ENCODE data around the gene GMNN.
"Not testable (repeated sequence)": the region's sequence is repeated elsewhere in the genome, so short reads cannot be mapped to it uniquely, and the experiment has no call there.

The GMNN gene

GRCh38 chr6:24774696-24775519 is at the start of gene GMNN:
Gene GMNN, plus strand, starts transcription at chr6:24774937. Its CDS starts 2,310 bp downstream, at chr6:24777247.
- peak; percentile 95 for DNase-seq (ENCODE audit: low read depth)

- not testable (repeated sequence) for DNase-seq (ENCODE audit: low read depth)
These were observed 44.1 kb upstream of the GMNN start for GRCh38 chr6:24730653-24731052.

- DNase-seq (ENCODE audit: low read depth) = not testable (repeated sequence)
These were observed 43.1 kb upstream of the GMNN start for GRCh38 chr6:24731456-24732134.

GRCh38 chr6:24734166-24734565 is 40.6 kb upstream of the GMNN start:
- no peak for DNase-seq (ENCODE audit: low read depth)

GRCh38 chr6:24734710-24735109 is 40.0 kb upstream of the GMNN start:
- DNase-seq (ENCODE audit: low read depth) = not testable (repeated sequence)

GRCh38 chr6:24738741-24739140 is 36.0 kb upstream of the GMNN start:
- no peak for DNase-seq (ENCODE audit: low read depth)

- DNase-seq (ENCODE audit: low read depth) = no peak
These were observed 33.9 kb upstream of the GMNN start for GRCh38 chr6:24740861-24741260.

GRCh38 chr6:24742216-24742738 is 32.5 kb upstream of the GMNN start:
- DNase-seq (ENCODE audit: low read depth) = no peak

- no peak for DNase-seq (ENCODE audit: low read depth)
These were observed 31.3 kb upstream of the GMNN start for GRCh38 chr6:24743265-24743943.

GRCh38 chr6:24743944-24744335 is 30.8 kb upstream of the GMNN start:
- no peak for DNase-seq (ENCODE audit: low read depth)

- DNase-seq (ENCODE audit: low read depth) = no peak
These were observed 29.8 kb upstream of the GMNN start for GRCh38 chr6:24744911-24745310.

GRCh38 chr6:24749297-24749696 is 25.4 kb upstream of the GMNN start:
- DNase-seq (ENCODE audit: low read depth) = no peak

GRCh38 chr6:24750878-24751277 is 23.9 kb upstream of the GMNN start:
- not testable (repeated sequence) for DNase-seq (ENCODE audit: low read depth)

- no peak for DNase-seq (ENCODE audit: low read depth)
These were observed 22.2 kb upstream of the GMNN start for GRCh38 chr6:24752503-24752902.

GRCh38 chr6:24752917-24753492 is 21.7 kb upstream of the GMNN start:
- DNase-seq (ENCODE audit: low read depth) = no peak

GRCh38 chr6:24753545-24753944 is 21.2 kb upstream of the GMNN start:
- no peak for DNase-seq (ENCODE audit: low read depth)

- not testable (repeated sequence) for DNase-seq (ENCODE audit: low read depth)
These were observed 20.4 kb upstream of the GMNN start for GRCh38 chr6:24754378-24754777.

GRCh38 chr6:24755279-24755678 is 19.5 kb upstream of the GMNN start:
- DNase-seq (ENCODE audit: low read depth) = no peak

GRCh38 chr6:24757611-24758010 is 17.1 kb upstream of the GMNN start:
- no peak for DNase-seq (ENCODE audit: low read depth)

GRCh38 chr6:24759718-24760117 is 15.0 kb upstream of the GMNN start:
- no peak for DNase-seq (ENCODE audit: low read depth)

- no peak for DNase-seq (ENCODE audit: low read depth)
These were observed 14.5 kb upstream of the GMNN start for GRCh38 chr6:24760210-24760609.

GRCh38 chr6:24761193-24761835 is 13.4 kb upstream of the GMNN start:
- no peak for DNase-seq (ENCODE audit: low read depth)

Data from activated T-helper 1 cell treated with Interleukin-2 at 50 U/mL for 16 hours (primary cell).